Peyer's patch (tissue), 4 donors: Measurements from ENCODE around the gene TNFRSF1A.
A peak's percentile ranks its signal among the peaks of the same experiment; 100 is the strongest.

Source experiments
- CTCF ChIP-seq, 6 experiments: fragments of 450-650 bp in 4 of 6; fragments of 200-600 bp in 2 of 6; sonication (generic) in 1 of 6; IDR thresholded peaks; one replicate each; pipeline ENCODE4 v1.5.1; 2017 to 2019; ENCODE audit warnings: antibody characterized with exemption in 6 of 6, mild to moderate bottlenecking in 3 of 6, moderate library complexity in 1 of 6
- POLR2A ChIP-seq, 2 donors: fragments of 450-650 bp; IDR thresholded peaks; one replicate each; pipeline ENCODE4 v1.5.1; 2017; ENCODE audit warnings: antibody characterized with exemption in 2 of 2, mild to moderate bottlenecking in 2 of 2, moderate library complexity in 2 of 2

- TF ChIP-seq CTCF (IDR thresholded peaks at IDR 0.05) (no peak), POLR2A (IDR thresholded peaks at IDR 0.05) (peak in 1 of 2 donors; percentile 46)
These were observed 3.6 kb upstream of the TNFRSF1A start for GRCh38 chr12:6345319-6346091.
